ENCODE data around the gene TENT5C.

The TENT5C gene

DNA sequence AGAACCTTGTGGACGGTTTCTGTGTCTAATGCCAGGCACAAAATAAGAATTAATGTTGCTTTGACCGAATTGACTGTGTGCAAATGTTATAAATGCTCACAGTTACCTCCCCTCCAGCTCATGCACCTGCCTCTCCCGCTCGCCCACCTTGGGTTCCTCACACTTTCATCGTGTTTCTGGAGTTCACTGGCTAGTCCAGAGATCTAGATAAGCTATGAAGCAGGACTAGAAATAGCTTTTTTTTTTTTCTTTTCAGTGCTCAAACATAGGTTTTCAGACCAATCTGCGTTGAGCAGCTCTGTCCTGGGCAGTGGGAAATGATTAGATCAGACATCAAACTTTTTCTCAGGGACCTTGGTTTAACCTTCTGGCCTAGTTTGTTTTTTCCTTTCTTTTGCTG, 11.1 kb downstream of the TENT5C start:
- no peak for DNase-seq

DNA sequence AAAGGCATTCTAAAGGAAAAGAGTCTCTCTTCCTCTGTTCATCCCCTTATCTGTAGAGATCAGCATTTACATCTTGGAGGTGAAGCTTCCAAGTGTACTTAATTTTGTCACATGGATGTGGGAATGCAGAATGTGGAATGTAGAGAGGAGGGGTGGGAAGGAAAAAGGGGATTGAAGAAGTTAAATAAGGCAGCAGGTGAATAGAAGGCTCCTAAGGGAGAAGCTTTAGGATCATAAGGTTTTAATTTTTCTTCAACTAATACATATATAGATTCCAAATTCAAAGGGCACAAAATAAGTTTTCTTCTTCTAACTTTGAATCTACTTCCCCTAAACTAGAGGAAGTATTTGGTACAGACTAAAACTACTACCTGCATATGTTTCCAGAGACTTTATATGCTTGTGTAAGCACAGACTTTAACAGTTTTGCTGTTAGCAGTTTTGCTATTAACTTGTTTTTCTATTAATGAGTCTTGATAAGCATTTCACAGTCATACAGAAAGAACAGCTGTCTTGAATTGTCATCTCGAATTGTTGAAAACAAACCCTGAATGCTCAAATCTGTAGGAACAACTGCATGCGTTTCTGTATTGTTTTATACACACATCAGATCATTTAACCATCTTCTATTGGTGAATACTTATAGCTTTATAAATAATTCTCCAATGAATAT, 12.7 kb downstream of the TENT5C start:
- DNase-seq: no peak

DNA sequence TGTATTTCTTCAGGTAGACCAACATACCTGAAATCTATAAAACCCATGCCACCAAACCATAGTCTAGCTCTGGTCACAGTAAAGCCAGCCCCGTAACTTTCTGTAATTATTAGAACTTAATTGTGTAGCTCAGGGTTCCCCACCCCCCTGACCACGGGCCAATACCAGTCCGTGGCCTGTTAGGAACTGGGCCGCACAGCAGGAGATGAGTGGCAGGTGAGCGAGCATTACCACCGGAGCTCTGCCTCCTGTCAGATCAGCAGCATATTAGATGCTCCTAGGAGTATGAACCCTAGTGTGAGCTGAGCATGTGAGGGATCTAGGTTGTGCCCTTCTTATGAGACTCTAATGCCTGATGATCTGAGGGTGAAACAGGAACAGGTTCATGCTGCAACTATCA, 14.6 kb downstream of the TENT5C start:
- no peak for DNase-seq

DNA sequence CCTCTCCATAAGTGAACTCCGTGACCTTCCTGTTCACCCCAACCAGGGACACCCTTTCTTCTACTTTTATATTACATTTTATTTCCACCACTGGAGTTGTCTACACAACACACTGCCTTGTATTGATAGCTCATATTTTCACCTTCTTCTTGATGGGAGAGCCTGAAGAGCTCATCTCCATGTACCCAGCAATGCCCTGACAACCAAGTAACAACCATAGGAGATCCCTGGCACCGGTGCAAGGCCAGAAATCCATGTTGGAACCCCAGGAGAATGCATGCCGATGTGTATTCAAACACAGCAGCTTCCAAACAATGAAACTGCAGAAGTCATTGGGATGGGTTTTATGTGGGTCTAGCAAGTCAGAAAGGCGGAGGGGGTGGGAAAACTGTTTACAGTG, 15.5 kb downstream of the TENT5C start:
- no peak for DNase-seq

DNA sequence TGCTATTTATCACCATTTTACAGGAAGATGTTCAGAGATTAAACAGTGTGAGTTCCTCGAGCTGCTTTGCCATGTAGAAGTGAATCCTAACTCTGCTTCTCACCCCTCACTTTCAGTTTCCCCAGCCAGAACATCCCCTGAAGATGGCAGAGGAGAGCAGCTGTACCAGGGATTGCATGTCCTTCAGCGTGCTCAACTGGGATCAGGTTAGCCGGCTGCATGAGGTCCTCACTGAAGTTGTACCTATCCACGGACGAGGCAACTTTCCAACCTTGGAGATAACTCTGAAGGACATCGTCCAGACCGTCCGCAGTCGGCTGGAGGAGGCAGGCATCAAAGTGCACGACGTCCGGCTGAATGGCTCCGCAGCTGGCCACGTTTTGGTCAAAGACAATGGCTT, 16.9 kb downstream of the TENT5C start:
- no peak for DNase-seq

DNA sequence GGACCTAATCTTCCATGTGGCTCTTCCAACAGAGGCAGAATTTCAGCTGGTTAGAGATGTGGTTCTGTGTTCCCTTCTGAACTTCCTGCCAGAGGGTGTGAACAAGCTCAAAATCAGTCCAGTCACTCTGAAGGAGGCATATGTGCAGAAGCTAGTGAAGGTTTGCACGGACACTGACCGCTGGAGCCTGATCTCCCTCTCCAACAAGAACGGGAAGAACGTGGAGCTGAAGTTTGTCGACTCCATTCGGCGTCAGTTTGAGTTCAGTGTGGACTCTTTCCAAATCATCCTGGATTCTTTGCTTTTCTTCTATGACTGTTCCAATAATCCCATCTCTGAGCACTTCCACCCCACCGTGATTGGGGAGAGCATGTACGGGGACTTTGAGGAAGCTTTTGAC, 17.3 kb downstream of the TENT5C start:
- DNase-seq: no peak

DNA sequence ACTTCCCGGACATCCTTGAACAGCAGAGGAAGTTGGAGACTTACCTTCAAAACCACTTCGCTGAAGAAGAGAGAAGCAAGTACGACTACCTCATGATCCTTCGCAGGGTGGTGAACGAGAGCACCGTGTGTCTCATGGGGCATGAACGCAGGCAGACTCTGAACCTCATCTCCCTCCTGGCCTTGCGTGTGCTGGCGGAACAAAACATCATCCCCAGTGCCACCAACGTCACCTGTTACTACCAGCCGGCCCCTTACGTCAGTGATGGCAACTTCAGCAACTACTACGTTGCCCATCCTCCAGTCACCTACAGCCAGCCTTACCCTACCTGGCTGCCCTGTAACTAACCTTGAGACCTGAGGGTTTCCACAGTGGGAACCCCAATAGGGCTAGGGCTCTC, 17.9 kb downstream of the TENT5C start:
- no peak for DNase-seq

DNA sequence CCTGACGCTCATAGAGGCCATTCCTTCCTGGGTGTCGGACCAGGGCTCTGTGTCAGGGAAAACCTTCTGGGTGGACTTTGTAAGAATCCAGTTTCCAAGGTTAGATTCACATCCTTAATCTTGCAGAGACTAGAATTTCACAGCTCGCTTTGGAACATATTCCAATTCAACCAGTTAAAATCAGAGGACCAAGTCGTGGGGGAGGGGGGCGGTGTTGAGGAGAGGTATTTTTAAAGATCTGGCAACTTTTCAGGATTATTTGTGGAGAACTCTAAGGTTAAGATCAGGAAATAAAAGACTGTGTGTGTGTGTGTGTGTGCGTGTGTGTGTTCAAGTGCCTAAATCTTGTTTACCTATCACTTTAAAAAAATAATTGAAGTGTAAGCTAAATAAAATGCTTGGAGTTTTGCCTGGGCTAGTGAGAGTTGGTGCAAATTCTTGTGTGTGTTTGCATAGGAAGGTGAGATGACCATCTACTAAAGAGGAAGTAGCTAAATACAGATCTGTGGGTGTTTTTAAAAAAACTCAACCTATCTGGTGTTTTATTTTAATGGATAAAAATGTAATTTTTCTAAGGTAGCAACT, 21.8 kb downstream of the TENT5C start:
- DNase-seq: no peak

DNA sequence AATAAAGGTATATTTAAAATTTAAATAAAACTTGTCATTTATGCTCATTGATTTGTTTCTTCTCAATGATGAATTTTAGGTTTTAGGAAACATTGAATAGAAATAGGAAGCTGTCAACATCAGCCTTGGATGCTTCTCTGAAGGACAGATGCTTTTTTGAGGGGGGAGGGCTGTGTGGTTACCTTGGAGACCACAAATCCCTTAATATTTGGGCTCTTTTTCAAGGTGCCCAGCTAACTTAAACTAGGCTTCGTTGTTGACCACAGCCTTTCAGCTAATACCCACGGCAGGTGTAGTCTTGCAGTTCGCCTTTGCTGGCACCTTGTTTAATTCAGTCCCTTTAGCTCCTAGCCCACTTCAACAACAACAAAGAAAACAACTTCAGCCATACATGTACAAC, 22.5 kb downstream of the TENT5C start:
- DNase-seq: no peak

DNA sequence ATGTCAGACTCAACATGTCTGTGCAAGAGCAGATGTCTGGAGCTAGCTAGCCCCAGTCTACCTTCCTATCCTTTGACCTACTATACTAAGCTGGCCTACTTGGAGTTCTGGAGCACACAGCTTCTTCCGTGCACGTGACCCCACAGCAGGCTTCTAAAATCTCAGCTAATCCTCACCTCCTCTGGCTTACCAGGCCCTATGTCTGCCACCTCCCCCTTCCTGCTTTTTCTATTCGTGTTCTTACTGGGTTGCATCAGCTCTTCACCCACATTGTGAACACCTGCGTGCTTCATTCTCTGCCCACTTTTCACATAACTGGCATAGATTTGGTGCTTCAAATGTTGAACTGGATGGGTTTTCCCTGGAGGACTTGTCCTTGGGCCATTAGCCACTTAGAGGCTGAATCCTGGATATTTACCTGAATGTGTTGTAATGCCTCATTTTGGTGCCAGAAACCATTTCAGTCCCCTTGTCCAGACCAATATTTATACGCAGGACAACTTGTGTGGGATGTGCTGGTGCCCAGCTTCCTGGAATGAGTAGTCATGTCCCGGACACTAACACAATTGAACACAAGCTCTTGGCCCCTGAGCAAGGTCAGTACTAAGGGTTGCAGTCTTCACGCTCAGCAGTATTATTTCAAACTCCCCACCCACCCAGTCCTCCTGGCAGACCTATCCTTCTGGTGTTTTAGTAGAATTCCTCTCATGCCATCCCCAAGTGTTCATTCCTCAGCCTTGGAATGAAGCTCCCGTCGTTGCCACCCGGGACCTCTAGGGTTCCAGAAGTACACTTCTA, 24.0 kb downstream of the TENT5C start:
- peak; percentile 17 for DNase-seq

DNA sequence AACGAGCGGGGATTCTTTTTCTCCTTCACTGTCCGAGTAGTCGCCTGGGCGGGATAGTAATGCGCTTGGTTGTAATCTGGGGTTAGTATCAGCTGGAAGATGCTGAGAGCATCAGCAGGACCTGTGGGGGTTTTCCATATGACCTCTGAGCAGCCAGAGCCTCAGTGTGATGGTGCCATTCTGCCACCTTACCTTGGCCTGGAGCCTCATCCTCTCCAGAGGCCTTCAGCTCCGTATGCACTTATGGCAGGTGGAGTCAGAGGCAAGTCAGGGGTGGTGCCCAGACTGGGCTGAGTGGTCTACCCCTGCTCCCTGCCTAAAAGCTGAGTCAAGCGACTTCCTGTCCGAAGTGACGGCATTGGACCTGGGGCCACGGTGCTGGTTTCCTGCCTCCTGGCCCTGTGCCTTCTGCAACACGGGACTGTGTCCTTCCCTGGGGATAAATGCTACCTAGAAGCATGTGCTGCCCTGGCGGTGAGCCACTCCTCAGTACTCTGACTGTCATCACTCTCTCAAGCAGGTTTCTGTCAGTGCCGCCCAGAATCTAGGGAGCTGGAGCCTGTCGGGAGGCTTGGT, 24.7 kb downstream of the TENT5C start:
- DNase-seq: no peak

DNA sequence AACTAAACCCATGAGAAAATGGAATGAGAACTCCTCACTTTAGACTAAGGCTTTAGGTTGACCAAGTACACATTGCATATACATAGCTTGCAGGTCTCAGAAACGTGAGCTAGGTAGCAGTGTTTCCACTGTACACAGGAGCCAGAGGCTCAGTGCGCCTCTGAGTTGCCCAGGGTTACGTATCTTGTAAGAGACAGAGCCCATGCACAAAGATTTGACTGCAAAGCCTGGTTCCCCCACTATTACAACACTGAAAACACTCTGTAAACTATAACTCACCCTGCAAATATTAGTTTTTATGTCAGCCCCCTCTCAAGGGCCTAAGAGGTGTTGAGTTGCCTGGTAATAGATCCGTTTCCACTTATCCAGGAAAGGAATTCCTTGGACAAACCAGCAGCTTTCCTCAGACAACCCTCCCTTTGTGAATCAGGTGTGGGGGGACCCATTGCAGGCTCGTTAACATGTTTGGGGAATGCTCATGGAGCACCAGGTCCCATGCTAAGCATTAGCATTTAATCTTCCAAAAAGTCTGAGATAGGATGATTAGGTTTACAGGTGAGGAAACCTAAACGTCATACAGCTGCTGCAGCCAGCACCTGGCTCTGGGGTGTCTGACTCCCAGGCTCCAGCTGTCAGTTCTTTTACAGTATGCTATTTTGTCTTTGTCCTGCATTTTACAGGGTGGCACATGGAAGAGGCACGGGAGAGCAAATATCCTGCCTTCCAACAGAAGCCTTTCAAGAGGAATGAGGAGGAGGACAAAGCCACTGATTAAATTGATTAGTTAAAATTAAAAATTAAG, 25.7 kb downstream of the TENT5C start:
- peak; percentile 38 for DNase-seq

DNA sequence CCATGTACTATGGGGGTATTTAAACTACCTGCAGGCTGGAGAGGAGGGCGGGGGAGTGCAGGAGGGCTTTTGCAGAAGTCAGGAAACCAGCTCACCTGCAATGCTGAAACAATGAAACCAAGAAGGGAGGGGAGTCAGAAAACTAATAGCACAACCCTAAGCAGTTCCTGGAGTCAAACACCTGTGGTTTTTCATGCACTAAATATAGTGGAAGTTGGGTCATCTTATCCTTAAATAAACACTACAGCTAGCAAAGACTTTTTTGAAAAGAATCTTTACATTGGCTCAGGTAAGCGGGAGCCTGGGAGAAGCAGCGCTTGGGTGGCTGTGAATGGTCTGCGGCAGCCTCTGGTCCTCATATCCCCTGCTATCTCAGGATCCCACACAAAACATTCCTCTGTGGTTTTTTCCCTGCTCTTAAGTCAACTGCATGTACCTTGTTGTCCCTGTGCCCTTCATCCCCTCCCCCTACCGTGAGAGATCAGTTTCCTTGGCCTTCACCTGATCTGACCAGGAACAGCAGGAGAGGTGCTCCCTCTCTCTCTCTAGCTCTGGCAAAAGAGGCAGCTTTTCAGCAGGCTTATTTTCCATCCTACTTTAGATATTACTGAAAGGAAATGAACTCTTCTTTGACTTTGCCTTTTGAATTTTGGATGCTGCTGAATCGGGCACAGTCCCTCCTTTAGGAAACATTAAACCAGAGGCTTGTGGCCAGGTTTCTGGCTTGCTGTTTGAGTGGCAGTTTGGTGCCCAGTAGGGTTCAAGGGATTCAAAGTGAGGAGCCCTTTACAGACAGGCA, 26.6 kb downstream of the TENT5C start:
- DNase-seq: peak; percentile 27

DNA sequence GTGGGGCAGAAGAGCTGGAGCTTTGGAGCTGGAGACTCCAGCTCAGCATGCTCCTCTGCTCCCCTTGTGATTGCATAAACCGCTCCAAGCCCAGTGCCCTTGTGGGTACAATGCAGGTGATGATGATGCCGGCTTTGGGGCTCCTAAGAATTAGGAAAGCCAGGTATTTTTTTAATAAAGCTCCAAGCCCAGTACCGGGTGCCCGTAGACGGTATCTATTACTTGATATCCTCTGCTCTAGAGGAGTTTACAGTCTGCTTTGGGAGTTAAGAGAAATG, 27.2 kb downstream of the TENT5C start:
- no peak for DNase-seq

DNA sequence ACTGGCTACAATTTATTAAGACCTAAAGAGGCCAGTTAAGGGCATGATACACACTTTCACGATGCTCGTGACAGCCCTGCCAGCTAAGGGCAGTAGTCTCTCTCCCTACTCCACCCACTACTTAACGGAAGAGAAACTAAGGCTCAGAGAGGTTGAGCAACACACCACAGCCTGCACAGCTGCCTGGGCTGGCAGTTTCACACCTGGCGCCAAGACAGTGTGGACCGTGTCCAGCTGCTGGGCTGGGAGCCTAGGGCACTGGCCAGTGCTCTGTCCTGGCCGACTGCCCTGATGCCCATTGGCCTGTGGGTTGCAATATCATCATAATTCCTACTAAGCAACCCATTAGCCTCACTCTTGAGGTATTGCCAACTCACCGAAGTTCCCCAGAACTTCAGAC, 27.6 kb downstream of the TENT5C start:
- DNase-seq: no peak

DNA sequence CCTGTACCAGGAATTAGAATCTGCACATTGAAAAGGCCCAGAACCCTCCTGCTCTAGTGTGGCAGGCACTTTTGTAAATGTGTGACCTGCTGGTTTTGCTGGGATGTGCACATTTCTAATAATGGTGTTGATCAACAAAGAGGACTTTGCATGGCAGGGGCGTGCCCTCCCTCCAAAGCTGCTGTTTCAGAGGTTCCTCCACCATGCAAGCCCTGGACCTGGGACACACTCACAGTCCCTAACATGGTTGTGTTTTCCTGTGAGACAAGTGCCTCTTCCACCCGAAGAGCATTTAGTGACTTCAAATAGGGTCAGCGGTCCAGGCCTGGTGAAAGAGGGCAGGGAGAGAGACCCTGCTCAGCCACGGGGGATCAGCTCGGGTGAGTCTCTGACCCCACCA, 28.1 kb downstream of the TENT5C start:
- no peak for DNase-seq

DNA sequence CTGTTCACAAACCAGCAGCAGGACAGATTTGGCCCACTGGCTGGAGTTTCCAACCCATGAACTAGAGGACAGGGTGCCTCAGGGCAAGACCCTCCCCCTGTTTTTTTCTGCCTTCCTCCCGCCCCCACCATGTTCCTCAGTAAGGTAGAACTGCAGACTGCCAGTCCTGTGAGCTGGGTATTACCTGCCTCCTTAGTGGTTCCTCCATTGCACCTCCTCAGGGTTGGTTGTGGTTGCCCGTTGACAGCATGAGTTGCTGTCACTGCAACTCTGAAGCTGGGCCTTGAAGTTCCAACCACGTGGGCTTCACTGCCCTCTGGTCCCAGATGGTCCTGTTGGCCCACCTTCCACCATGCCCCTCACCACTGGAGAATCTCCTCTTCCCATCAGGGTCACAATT, 28.8 kb downstream of the TENT5C start:
- DNase-seq: no peak

DNA sequence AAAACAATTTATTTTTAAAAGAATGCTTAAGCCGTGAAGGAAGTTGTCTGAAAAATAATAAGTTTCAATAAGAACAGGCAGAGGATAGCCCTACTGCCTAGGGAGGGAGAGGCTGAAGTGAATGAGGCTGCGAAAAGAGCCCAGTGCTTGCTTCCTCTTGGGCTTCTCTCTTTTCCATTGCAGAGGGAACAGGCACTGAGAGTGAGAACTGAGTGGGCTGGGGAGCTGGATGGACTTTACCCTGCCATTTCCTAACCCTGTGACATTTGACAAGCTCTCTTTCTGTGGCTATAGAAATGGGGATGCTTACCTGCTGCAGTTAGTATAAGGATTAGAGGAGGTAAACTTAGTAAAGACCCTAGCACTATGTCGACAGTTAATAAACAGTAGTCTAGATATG, 30.0 kb downstream of the TENT5C start:
- DNase-seq: no peak

DNA sequence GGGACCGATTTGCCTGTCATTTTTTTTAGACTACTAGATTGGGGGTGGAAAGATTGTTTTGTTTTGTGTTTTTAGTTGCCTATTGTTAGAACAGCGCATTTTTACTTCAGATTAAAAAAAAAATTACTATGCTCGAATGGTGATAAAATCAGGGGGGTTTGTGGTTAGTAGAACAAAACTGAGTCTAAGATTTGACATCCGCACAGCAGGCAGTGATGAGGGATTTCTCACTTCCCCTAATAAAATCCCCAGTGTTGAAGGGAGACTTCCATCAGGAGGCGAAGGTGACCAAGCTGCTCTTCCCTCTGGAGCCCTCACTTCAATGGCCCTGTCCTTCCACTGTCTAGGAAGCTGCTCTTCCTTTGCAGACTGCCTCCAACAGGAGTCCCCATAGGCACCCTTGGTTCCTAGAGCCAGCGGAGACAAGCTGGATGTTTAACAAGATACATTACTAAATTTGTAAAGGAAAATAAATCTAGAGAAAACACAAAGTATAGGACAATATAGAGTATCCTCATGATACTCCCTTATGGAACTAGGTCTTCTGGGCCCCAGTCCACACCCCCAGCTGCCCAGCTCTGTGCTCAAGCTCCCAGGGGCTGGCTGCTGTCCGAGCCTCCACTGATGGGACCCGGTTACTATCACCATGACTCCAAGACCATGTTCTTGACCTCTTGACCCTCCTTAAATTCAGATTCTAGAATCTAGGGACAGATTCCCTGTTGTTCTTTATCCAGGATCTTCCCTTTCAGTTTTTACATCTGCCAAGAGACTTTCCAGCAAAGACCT, 31.0 kb downstream of the TENT5C start:
- DNase-seq: no peak

DNA sequence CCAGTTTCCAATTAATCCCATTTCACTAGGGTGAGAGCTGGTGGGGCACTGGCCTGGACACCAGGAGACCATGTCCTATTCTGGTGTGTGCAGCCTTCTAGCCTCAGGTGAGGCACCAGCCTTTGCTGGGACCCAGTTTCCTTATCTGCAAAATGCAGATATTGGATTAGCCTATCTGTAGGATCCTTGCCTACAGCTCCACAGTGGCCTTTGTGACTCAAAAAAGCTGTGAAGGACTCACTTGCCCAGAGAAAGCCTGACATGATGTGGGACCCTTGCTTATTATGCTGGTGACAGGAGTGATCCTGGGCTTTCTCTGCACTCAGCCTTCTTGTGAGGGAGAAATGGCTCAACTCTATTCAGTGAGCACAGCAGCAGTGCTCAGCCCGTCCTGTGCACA, 32.3 kb downstream of the TENT5C start:
- no peak for DNase-seq

DNA sequence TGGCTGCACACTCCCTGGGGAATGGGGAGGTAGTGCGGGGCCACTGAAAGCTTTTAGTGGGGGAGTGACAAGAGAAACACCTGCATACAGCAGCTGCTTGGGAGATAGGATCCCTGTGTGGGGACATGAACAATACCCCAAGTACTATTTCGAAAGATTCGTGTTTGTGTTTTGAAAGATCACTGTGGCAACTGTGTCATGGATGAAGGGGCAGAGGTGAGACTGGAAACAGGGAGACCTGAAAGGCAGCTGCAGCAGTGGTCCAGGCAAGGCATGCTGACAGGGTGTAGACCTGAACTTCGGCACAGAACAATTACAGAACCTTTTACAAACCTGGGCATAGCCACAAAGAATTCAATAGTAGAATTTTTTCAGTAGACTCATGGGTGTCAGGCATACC, 32.9 kb downstream of the TENT5C start:
- peak; percentile 54 for DNase-seq

DNA sequence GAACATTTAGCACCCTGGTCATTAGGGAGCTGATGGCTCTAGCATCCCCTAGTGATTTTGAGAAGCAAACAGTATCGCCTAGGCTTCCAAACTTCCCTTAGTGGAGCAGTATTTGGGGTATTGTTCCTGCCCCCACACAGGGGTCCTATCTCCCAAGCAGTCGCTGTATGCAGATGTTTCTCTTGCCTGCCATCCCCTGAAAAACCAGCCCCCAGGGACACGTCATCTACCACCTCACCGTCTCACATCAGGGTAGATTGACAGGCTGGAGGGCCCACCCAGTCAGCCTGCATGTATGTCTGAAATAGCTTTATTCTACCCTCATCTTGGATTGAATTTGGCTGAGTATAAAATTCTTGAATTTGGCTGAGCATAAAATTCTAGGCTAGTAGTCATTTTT, 33.9 kb downstream of the TENT5C start:
- DNase-seq: no peak

All from NCI-H2171 treated with DMSO at 0.1 percent for 48 hours (cell line).